NCI-H524 (cell line): ENCODE results near the gene NUP210L.
A peak's percentile ranks its signal among the peaks of the same experiment; 100 is the strongest.
"Not testable (repeated sequence)": the region's sequence is repeated elsewhere in the genome, so short reads cannot be mapped to it uniquely, and the experiment has no call there.

Experiments used
- DNase-seq, 2 experiments: peaks; one replicate each; lab custom pipeline; 2025; lab: John Stamatoyannopoulos, UW

NUP210L gene

GRCh38 chr1:154170547-154171222 lies 15.8 kb upstream of the NUP210L start:
- peak in 1 of 2 experiments; percentile 56 for DNase-seq

- no peak for DNase-seq
Measured at GRCh38 chr1:154167461-154167860, 12.6 kb upstream of the NUP210L start.

GRCh38 chr1:154166207-154166606 lies 11.3 kb upstream of the NUP210L start:
- no peak for DNase-seq

- no peak for DNase-seq
Measured at GRCh38 chr1:154159554-154159953, 4.7 kb upstream of the NUP210L start.

- DNase-seq: no peak
Measured at GRCh38 chr1:154158307-154159125, 3.6 kb upstream of the NUP210L start.

- DNase-seq: no peak
Measured at GRCh38 chr1:154157520-154158306, 2.8 kb upstream of the NUP210L start.

GRCh38 chr1:154155251-154155650 lies 378 bp upstream of the NUP210L start:
- no peak for DNase-seq

GRCh38 chr1:154154053-154154452 lies 820 bp downstream of the NUP210L start:
- DNase-seq: no peak

GRCh38 chr1:154151311-154151710 lies 3.6 kb downstream of the NUP210L start:
- DNase-seq: no peak

- no peak for DNase-seq
Measured at GRCh38 chr1:154148807-154149206, 6.1 kb downstream of the NUP210L start.

- not testable (repeated sequence) for DNase-seq
Measured at GRCh38 chr1:154147505-154147904, 7.4 kb downstream of the NUP210L start.

GRCh38 chr1:154145986-154146385 lies 8.9 kb downstream of the NUP210L start:
- DNase-seq: no peak

- no peak for DNase-seq
Measured at GRCh38 chr1:154142358-154142757, 12.5 kb downstream of the NUP210L start.

GRCh38 chr1:154141240-154141639 lies 13.6 kb downstream of the NUP210L start:
- no peak for DNase-seq

- no peak for DNase-seq
Measured at GRCh38 chr1:154137888-154138287, 17.0 kb downstream of the NUP210L start.

- DNase-seq: no peak
Measured at GRCh38 chr1:154133256-154133655, 21.6 kb downstream of the NUP210L start.

- DNase-seq: no peak
Measured at GRCh38 chr1:154129391-154129970, 25.4 kb downstream of the NUP210L start.

GRCh38 chr1:154123205-154123604 lies 31.7 kb downstream of the NUP210L start:
- DNase-seq: peak in 1 of 2 experiments; percentile 13

- no peak for DNase-seq
Measured at GRCh38 chr1:154117642-154118041, 37.2 kb downstream of the NUP210L start.

GRCh38 chr1:154115180-154115579 lies 39.7 kb downstream of the NUP210L start:
- DNase-seq: no peak

- DNase-seq: no peak
Measured at GRCh38 chr1:154104433-154105082, 50.3 kb downstream of the NUP210L start.

- not testable (repeated sequence) for DNase-seq
Measured at GRCh38 chr1:154100141-154100540, 54.7 kb downstream of the NUP210L start.
